Right lobe of liver (tissue), 6 donors: Measurements from ENCODE around the gene CCDC28B. TPM values are rescaled to one million over a fixed set of nuclear protein-coding genes. Genes with fewer than 3 reads are reported as not detected.

Experiments
- ATAC-seq, 4 donors: fragments of 200-7000 bp; cut with Tn5 transposase; one replicate each; pipeline ENCODE4 v1.9.1; 2020; ENCODE audit warnings: mild to moderate bottlenecking in 4 of 4, moderate library complexity in 4 of 4
- DNase-seq, 3 donors: peaks; one replicate each; pipeline ENCODE4 v3.0.0-alpha.2; 2020
- H3K27ac ChIP-seq, 3 donors: fragments of 200-600 bp; one replicate each; pipeline ENCODE4 v1.8.0; 2022
- H3K27me3 ChIP-seq, 2 donors: fragments of 200-600 bp; one replicate each; pipeline ENCODE4 v1.8.0; 2022
- H3K36me3 ChIP-seq, 4 donors: fragments of 200-600 bp; sonication (generic) in 1 of 4; one replicate each; pipeline versions ENCODE4 v1.5.1 to v1.8.0; 2017 to 2022; ENCODE audit warnings: control low read depth in 1 of 4
- H3K4me1 ChIP-seq, 4 donors: fragments of 200-600 bp; sonication (generic) in 1 of 4; one replicate each; pipeline versions ENCODE4 v1.5.1 to v1.8.0; 2017 to 2022; ENCODE audit warnings: control low read depth in 1 of 4
- H3K4me3 ChIP-seq, 3 donors: fragments of 200-600 bp; one replicate each; pipeline ENCODE4 v1.8.0; 2022
- H3K9me3 ChIP-seq, 4 donors: fragments of 200-600 bp; sonication (generic) in 1 of 4; one replicate each; pipeline versions ENCODE4 v1.5.1 to v1.8.0; 2017 to 2022; ENCODE audit warnings: control low read depth in 1 of 4
- POLR2A ChIP-seq: fragments of 450-650 bp; IDR thresholded peaks from one replicate; pipeline ENCODE4 v1.6.1; 2017; ENCODE audit warnings: antibody characterized with exemption, mild to moderate bottlenecking
- WGBS: methylation state at CpG from one replicate; pipeline ENCODE4 v1.1.6; 2018; ENCODE audit warnings: low coverage, low lambda C conversion rate; ENCODE audit not compliant: insufficient coverage; ENCODE audit errors: missing lambda C conversion rate; 5-methylcytosine and 5-hydroxymethylcytosine counted together
- intact Hi-C, 2 donors: fragments of 100-400 bp; cut with DNase I; formaldehyde crosslinking; loops; one replicate each; pipeline versions ENCODE4 v1.11.2 to v1.14.1; 2022
- total RNA-seq, 6 experiments: library from RNA; depleted of rRNA in 2 of 6; stranded (reverse); fragments of >200 nt in 2 of 6; fragmentation: NEBNext Ultra II Directional in 3 of 6; extraction: Animal tissue kit (Norgen Biotek cat#: 25700) in 3 of 6; gene quantifications; one replicate each; pipeline versions ENCODE4 v1.1.0 to v1.2.4, GENCODE V29; 2016 to 2023
- TF ChIP-seq, protein P1 (sequence below), 4 donors: fragments of 200-600 bp in 3 of 4; fragments of 450-650 bp in 1 of 4; IDR thresholded peaks; one replicate each; pipeline versions ENCODE4 v1.5.1 to v1.8.0; 2016 to 2022; ENCODE audit warnings: antibody characterized with exemption in 4 of 4, mild to moderate bottlenecking in 2 of 4
- donor health status: DM: no; HTN: yes; CAD: no.
- donor health status: DM: no; HTN: no; CAD: no.
- donor health status: DM: no; HTN: no; CAD: no.
- donor health status: DM: no; HTN: yes; CAD: no.
- donor health status: DM: no; HTN: yes; CAD: no.

CCDC28B gene
- total RNA-seq, 6 experiments from 2014 or later, result 0.56 to 1.3 (median 0.68) TPM

DNA sequence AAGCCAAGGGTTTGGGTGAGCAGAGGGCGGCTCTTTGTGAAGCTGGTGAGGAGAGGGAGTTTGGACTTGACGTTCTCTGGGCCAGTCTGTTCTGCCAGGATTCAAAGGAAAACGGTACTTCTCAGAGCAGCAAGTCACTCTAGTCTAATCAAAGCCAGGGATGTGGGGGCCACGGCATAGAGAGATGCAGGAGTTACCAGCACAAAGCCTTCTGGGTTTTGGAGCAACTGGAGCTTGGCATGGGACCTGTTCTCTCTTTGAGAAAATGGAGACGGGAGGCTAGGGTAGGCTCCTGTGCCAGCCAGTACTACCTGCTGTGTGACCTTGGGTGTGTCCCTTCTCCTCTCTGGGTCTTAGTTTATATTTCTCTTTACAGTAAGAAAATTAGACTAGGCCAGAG is 18.8 kb upstream of the CCDC28B start:
- no peaks in the 10 kb centered on the region for H3K9me3 ChIP-seq
- WGBS, result 93% methylated on average over 2 of the region's 5 CpGs
- H3K27me3 ChIP-seq, result no peaks in the 10 kb centered on the region
- H3K36me3 ChIP-seq, result peaks cover 0 to 34% (median 14%) of the 10 kb centered on the region in 4 donors
- intact Hi-C loops, result no loop called here
- peaks cover 0 to 44% (median 19%) of the 10 kb centered on the region in 4 donors for H3K4me1 ChIP-seq
- no peak overlapping the region for H3K4me3 ChIP-seq
- H3K27ac ChIP-seq, result no peak overlapping the region
- ATAC-seq, result no peak
- TF ChIP-seq, protein P1, sequence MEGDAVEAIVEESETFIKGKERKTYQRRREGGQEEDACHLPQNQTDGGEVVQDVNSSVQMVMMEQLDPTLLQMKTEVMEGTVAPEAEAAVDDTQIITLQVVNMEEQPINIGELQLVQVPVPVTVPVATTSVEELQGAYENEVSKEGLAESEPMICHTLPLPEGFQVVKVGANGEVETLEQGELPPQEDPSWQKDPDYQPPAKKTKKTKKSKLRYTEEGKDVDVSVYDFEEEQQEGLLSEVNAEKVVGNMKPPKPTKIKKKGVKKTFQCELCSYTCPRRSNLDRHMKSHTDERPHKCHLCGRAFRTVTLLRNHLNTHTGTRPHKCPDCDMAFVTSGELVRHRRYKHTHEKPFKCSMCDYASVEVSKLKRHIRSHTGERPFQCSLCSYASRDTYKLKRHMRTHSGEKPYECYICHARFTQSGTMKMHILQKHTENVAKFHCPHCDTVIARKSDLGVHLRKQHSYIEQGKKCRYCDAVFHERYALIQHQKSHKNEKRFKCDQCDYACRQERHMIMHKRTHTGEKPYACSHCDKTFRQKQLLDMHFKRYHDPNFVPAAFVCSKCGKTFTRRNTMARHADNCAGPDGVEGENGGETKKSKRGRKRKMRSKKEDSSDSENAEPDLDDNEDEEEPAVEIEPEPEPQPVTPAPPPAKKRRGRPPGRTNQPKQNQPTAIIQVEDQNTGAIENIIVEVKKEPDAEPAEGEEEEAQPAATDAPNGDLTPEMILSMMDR (IDR thresholded peaks at IDR 0.05), result no peak
- no peak for TF ChIP-seq POLR2A
- DNase-seq, result no peak

DNA sequence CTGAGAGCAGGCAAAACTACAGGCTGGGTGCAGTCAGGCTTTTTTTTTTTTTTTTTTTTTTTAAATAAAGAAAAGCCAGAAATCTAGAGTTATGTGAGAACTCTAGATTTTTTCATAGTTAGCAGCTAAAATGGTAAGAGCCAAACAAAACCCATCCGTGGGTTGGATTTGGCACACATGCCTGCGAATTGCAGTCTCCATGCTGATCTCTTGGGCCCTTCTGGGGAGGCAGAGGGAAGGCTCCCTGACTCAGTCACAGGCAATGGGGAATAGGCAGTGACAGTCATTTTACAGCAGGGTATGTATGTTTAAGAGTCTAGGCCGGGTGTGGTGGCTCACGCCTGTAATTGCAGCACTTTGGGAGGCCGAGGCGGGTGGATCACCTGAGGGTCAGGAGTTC is 18.3 kb upstream of the CCDC28B start:
- Histone ChIP-seq H3K36me3 (peaks cover 0 to 35% (median 17%) of the 10 kb centered on the region in 4 donors), H3K9me3 (no peaks in the 10 kb centered on the region), H3K27ac (no peak overlapping the region), H3K4me1 (peaks cover 0 to 39% (median 17%) of the 10 kb centered on the region in 4 donors), H3K4me3 (no peak overlapping the region), H3K27me3 (no peaks in the 10 kb centered on the region)
- WGBS, result 88% methylated on average over 6 of the region's 6 CpGs
- no peak for ATAC-seq
- no peak for DNase-seq
- TF ChIP-seq, protein P1 (IDR thresholded peaks at IDR 0.05), result no peak
- TF ChIP-seq POLR2A, result no peak
- intact Hi-C loops, result no loop called here

DNA sequence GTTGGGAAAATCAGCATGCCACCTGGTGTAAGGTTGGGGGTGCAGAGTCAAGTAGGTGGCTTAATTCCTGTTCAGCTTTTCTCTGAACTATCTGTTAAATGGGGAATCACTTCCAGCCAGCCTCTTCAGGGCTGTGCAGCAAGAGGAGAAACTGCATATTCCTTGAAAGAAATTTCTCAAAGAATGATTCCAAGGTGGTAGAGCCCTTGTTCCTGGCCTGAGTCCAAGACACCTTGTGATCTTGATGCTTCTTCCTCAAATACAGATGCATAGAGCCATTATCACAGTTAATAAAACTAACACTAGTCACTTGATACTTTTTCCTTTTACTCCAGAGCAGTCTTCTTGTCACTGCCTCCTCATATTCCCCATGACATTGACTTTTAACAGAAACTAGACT is 15.7 kb upstream of the CCDC28B start:
- no peak overlapping the region for H3K27ac ChIP-seq
- ATAC-seq (no peak), DNase-seq (no peak)
- H3K9me3 ChIP-seq, result no peaks in the 10 kb centered on the region
- H3K36me3 ChIP-seq, result peaks cover 8 to 61% (median 34%) of the 10 kb centered on the region in 4 donors
- TF ChIP-seq, protein P1 (IDR thresholded peaks at IDR 0.05), result no peak
- no peak for TF ChIP-seq POLR2A
- intact Hi-C loops, result no loop called here
- H3K4me1 ChIP-seq, result peaks cover 0 to 17% (median 6%) of the 10 kb centered on the region in 4 donors
- H3K27me3 ChIP-seq, result no peaks in the 10 kb centered on the region
- no peak overlapping the region for H3K4me3 ChIP-seq

DNA sequence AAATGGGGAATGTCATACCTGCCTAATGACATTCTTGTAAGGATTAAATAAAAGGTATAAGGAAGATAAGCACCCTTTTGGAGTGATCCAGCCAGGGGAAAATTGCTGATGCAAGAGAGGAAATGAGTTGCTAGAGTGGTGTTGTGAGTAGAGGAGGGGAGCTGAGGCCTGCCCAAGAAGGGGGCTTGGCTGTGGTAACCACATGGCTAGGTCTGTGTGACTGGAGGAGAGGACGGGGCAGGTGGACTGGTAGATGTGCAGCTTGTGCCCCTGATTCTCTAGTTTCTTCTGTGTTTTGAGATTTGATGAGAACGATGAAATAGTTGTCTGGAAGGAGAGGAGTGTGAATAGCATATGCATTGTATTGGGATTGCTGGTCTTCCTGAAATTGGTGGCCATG is 14.3 kb upstream of the CCDC28B start:
- DNase-seq (no peak), ATAC-seq (no peak)
- TF ChIP-seq, protein P1 (IDR thresholded peaks at IDR 0.05), result no peak
- no peak for TF ChIP-seq POLR2A
- intact Hi-C loops, result no loop called here
- Histone ChIP-seq H3K4me3 (no peak overlapping the region), H3K36me3 (peaks cover 17 to 75% (median 45%) of the 10 kb centered on the region in 4 donors), H3K9me3 (no peaks in the 10 kb centered on the region), H3K27me3 (no peaks in the 10 kb centered on the region), H3K27ac (no peak overlapping the region), H3K4me1 (peaks cover 0 to 9% (median 3%) of the 10 kb centered on the region in 4 donors)
- WGBS, result 95% methylated on average over 2 of the region's 2 CpGs

DNA sequence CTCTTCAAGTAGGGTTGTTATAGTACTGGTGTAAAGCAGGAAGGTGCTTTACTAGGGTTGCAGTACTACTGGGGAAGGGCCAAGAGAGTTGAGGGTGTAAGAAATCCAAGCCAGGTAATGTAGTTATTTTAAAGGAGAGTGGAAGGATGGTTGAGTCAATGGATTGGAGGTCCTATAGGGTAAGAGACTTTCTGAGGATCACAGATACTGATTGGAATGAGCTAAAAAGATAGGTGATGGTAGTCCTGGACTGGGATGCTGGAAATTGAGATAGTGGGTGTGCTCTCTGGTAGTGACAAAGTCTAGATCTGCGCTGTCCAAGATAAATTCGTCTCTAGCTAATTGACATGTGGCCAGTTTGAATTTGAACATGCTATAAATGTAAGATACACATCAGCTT is 13.9 kb upstream of the CCDC28B start:
- DNase-seq (no peak), ATAC-seq (no peak)
- TF ChIP-seq, protein P1 (IDR thresholded peaks at IDR 0.05), result no peak
- no peak for TF ChIP-seq POLR2A
- no peak overlapping the region for H3K4me3 ChIP-seq
- intact Hi-C loops, result no loop called here
- WGBS, result 43% methylated on average over 2 of the region's 2 CpGs
- no peaks in the 10 kb centered on the region for H3K27me3 ChIP-seq
- H3K9me3 ChIP-seq, result no peaks in the 10 kb centered on the region
- no peak overlapping the region for H3K27ac ChIP-seq
- peaks cover 22 to 77% (median 45%) of the 10 kb centered on the region in 4 donors for H3K36me3 ChIP-seq
- H3K4me1 ChIP-seq, result peaks cover 0 to 5% (median 1%) of the 10 kb centered on the region in 4 donors
